GM18951 (cell line): ENCODE results near the gene NIF3L1.

Experiments used
- POLR2A ChIP-seq: IDR thresholded peaks from 4 replicates; pipeline ENCODE4 v1.6.1; 2011; ENCODE audit warnings: mild to moderate bottlenecking; ENCODE audit not compliant: insufficient read length, insufficient read depth; ENCODE audit errors: extremely low read depth
- in situ Hi-C: fragments of 300-500 bp; cut with MboI; formaldehyde crosslinking; loops from one replicate; pipeline ENCODE4 v1.12.0; 2022; ENCODE audit warnings: low sequenced_read_pairs, mixed read lengths, inconsistent platforms; ENCODE audit not compliant: unreplicated experiment

Gene NIF3L1

GRCh38 chr2:200905618-200906296, 16.6 kb downstream of the NIF3L1 start:
- no peak for TF ChIP-seq POLR2A
- in situ Hi-C loops, result loop anchor here (10.0 to 25.0 kb wide), 2 partner anchors 169 to 457 kb away; partner anchors contain the start of genes FLACC1, HYCC2 and NDUFB3

- in situ Hi-C loops, result loop anchor here (10.0 to 25.0 kb wide), 2 partner anchors 165 to 452 kb away; partner anchors contain the start of genes FLACC1, HYCC2 and NDUFB3
- TF ChIP-seq POLR2A, result no peak
Measured at GRCh38 chr2:200909958-200910357, 20.8 kb downstream of the NIF3L1 start.

GRCh38 chr2:200913654-200914053, 24.5 kb downstream of the NIF3L1 start:
- in situ Hi-C loops, result loop anchor here (25.0 kb wide), 1 partner anchor 449 kb away; the partner anchor contains the start of gene FLACC1
- TF ChIP-seq POLR2A, result no peak

- in situ Hi-C loops, result loop anchor here (25.0 kb wide), 1 partner anchor 440 kb away; the partner anchor contains the start of gene FLACC1
- TF ChIP-seq POLR2A, result no peak
Measured at GRCh38 chr2:200922439-200922838, 33.3 kb downstream of the NIF3L1 start.

- no peak for TF ChIP-seq POLR2A
- in situ Hi-C loops, result no loop called here
Measured at GRCh38 chr2:200929334-200930249, 40.4 kb downstream of the NIF3L1 start.

- in situ Hi-C loops, result no loop called here
Measured at GRCh38 chr2:200930947-200931626, 41.9 kb downstream of the NIF3L1 start.

GRCh38 chr2:200939832-200940231, 50.7 kb downstream of the NIF3L1 start:
- no peak for TF ChIP-seq POLR2A
- in situ Hi-C loops, result no loop called here

More at GRCh38 chr2:200930947-200931626, 41.9 kb downstream of the NIF3L1 start:
- no peak for TF ChIP-seq POLR2A

- in situ Hi-C loops, result no loop called here
- no peak for TF ChIP-seq POLR2A
Measured at GRCh38 chr2:200943527-200944105, 54.4 kb downstream of the NIF3L1 start.

GRCh38 chr2:200944467-200945394, 55.6 kb downstream of the NIF3L1 start:
- TF ChIP-seq POLR2A, result no peak
- in situ Hi-C loops, result no loop called here

- no peak for TF ChIP-seq POLR2A
- in situ Hi-C loops, result no loop called here
Measured at GRCh38 chr2:200945395-200945729, 56.2 kb downstream of the NIF3L1 start.

GRCh38 chr2:200950378-200950777, 61.2 kb downstream of the NIF3L1 start:
- TF ChIP-seq POLR2A, result no peak
- in situ Hi-C loops, result no loop called here
